CD4-positive, alpha-beta memory T cell (primary cell): ENCODE data around the gene SLC5A5. TPM values are rescaled to one million over a fixed set of nuclear protein-coding genes. Genes with fewer than 3 reads are reported as not detected.

ENCODE experiments used
- CTCF ChIA-PET: fragments of 350-600 bp; sonication (Branson Sonifier 250); formaldehyde crosslinking; loops from one replicate; lab custom pipeline; 2021; ENCODE audit warnings: inconsistent platforms; ENCODE audit not compliant: partially characterized antibody; lab: Charles Lee
- POLR2A ChIA-PET: fragments of 350-600 bp; sonication (Branson Sonifier 250); formaldehyde crosslinking; loops from one replicate; lab custom pipeline; 2021; ENCODE audit not compliant: partially characterized antibody; lab: Charles Lee
- DNase-seq, 5 donors: peaks; one replicate each; pipeline versions ENCODE4 v3.0.0 to v3.0.0-alpha.2; 2020 to 2022; ENCODE audit warnings: mixed read lengths in 1 of 5
- H3K27ac ChIP-seq: one replicate; pipeline ENCODE4 v1.7.0; 2013; ENCODE audit warnings: low read depth, low read length
- H3K27me3 ChIP-seq: 2 replicates; pipeline ENCODE4 v1.7.0; 2013; ENCODE audit warnings: mild to moderate bottlenecking, low read length, moderate library complexity; ENCODE audit not compliant: insufficient read depth
- H3K36me3 ChIP-seq: 2 replicates; pipeline ENCODE4 v1.7.0; 2013; ENCODE audit warnings: mild to moderate bottlenecking, low read length, moderate library complexity; ENCODE audit not compliant: insufficient read depth
- H3K4me1 ChIP-seq: 2 replicates; pipeline ENCODE4 v1.7.0; 2013; ENCODE audit warnings: mild to moderate bottlenecking, low read length, moderate library complexity; ENCODE audit not compliant: insufficient read depth
- H3K4me3 ChIP-seq, 2 donors: one replicate each; pipeline ENCODE4 v1.7.0; 2013; ENCODE audit warnings: low read length in 2 of 2, mild to moderate bottlenecking in 1 of 2
- H3K9me3 ChIP-seq, 2 donors: one replicate each; pipeline ENCODE4 v1.7.0; 2013; ENCODE audit warnings: low read length in 2 of 2, control low read depth in 1 of 2; ENCODE audit not compliant: control insufficient read depth in 1 of 2
- H3K27ac Mint-ChIP-seq, 7 donors: one replicate each; pipeline ENCODE4 v1.8.0; 2020 to 2021; ENCODE audit warnings: mixed read lengths in 7 of 7, mild to moderate bottlenecking in 6 of 7, inconsistent platforms in 3 of 7, moderate library complexity in 3 of 7
- H3K27me3 Mint-ChIP-seq, 2 donors: one replicate each; pipeline ENCODE4 v1.8.0; 2020 to 2021; ENCODE audit warnings: mixed read lengths in 2 of 2
- H3K36me3 Mint-ChIP-seq, 2 donors: one replicate each; pipeline ENCODE4 v1.8.0; 2020 to 2021; ENCODE audit warnings: mixed read lengths in 2 of 2, inconsistent platforms in 1 of 2, mild to moderate bottlenecking in 1 of 2
- H3K4me1 Mint-ChIP-seq, 4 donors: one replicate each; pipeline ENCODE4 v1.8.0; 2020 to 2021; ENCODE audit warnings: mixed read lengths in 4 of 4, mild to moderate bottlenecking in 1 of 4
- H3K4me3 Mint-ChIP-seq, 8 donors: one replicate each; pipeline ENCODE4 v1.8.0; 2020 to 2021; ENCODE audit warnings: mixed read lengths in 8 of 8, mild to moderate bottlenecking in 7 of 8, moderate library complexity in 6 of 8, inconsistent platforms in 3 of 8
- H3K9me3 Mint-ChIP-seq, 8 donors: one replicate each; pipeline ENCODE4 v1.8.0; 2020 to 2021; ENCODE audit warnings: mixed read lengths in 8 of 8, mild to moderate bottlenecking in 5 of 8, inconsistent platforms in 3 of 8, moderate library complexity in 1 of 8
- intact Hi-C: fragments of 100-400 bp; cut with micrococcal nuclease; formaldehyde crosslinking; loops from one replicate; pipeline ENCODE4 v1.15.1; 2023
- polyA plus RNA-seq, 2 donors: library from polyadenylated mRNA; unstranded; fragments of 300-500 nt; fragmentation: Illumina TruSeq; gene quantifications; one replicate each; pipeline ENCODE4 v1.2.3, GENCODE V29; 2021
- total RNA-seq, 2 experiments: library from RNA; stranded (reverse); gene quantifications; one replicate each; pipeline ENCODE4 v1.2.3, GENCODE V29; 2021

The SLC5A5 gene
- total and polyA plus RNA-seq, 4 experiments from 2014 or later: 0.92 to 2.9 (median 1.9) TPM

- no peak overlapping the region for H3K27ac Mint-ChIP-seq
- Histone ChIP-seq H3K36me3 (no peaks in the 10 kb centered on the region), H3K9me3 (no peaks in the 10 kb centered on the region), H3K27me3 (no peaks in the 10 kb centered on the region), H3K4me3 (no peak overlapping the region), H3K4me1 (no peaks in the 10 kb centered on the region), H3K27ac (no peak overlapping the region)
- H3K36me3 Mint-ChIP-seq: no peaks in the 10 kb centered on the region
- no peak for DNase-seq
- ChIA-PET CTCF (no interaction called here), POLR2A (no interaction called here)
- H3K4me1 Mint-ChIP-seq: no peaks in the 10 kb centered on the region
- H3K27me3 Mint-ChIP-seq: no peaks in the 10 kb centered on the region
- peaks cover 0 to 2% (median 0%) of the 10 kb centered on the region in 8 donors for H3K9me3 Mint-ChIP-seq
- no peak overlapping the region for H3K4me3 Mint-ChIP-seq
- intact Hi-C loops: no loop called here
Observed at GRCh38 chr19:17922138-17922537, 50.4 kb downstream of the SLC5A5 start.

DNA sequence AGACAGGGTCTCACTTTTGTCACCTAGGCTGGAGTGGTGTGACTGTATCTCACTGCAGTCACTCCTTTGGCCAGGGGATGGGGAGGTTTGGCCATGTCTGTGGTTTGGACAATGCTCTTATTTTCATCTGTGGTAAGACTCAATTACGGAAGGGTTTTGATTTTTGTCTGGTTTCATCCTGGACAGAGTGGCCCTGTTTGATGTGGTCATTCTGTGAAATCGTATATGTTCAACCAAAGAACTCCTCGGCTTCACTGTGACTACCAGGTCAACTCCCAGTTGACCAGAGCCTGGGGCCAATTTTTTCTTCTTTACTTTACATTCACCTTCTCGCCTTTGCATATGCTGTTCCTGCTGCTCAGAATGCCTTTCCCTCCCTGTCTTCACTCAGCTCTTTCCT is 54.3 kb downstream of the SLC5A5 start:
- Histone ChIP-seq H3K9me3 (no peaks in the 10 kb centered on the region), H3K4me1 (no peaks in the 10 kb centered on the region), H3K36me3 (no peaks in the 10 kb centered on the region), H3K27ac (no peak overlapping the region), H3K27me3 (no peaks in the 10 kb centered on the region), H3K4me3 (no peak overlapping the region)
- ChIA-PET CTCF (interaction anchor here (0.7 kb wide), 1 partner anchor 555 kb away, joined by 3 read pairs; no protein-coding TSS in a partner anchor), POLR2A (interaction anchor here (0.5 kb wide), 1 partner anchor 77 kb away, joined by 3 read pairs; no protein-coding TSS in a partner anchor)
- no peak for DNase-seq
- H3K4me1 Mint-ChIP-seq: no peaks in the 10 kb centered on the region
- no peaks in the 10 kb centered on the region for H3K9me3 Mint-ChIP-seq
- H3K27ac Mint-ChIP-seq: no peak overlapping the region
- H3K27me3 Mint-ChIP-seq: no peaks in the 10 kb centered on the region
- H3K36me3 Mint-ChIP-seq: no peaks in the 10 kb centered on the region
- H3K4me3 Mint-ChIP-seq: no peak overlapping the region
- intact Hi-C loops: no loop called here

GRCh38 chr19:17929056-17929455 is 57.3 kb downstream of the SLC5A5 start:
- Histone ChIP-seq H3K27ac (no peak overlapping the region), H3K27me3 (no peaks in the 10 kb centered on the region), H3K4me1 (peaks cover 19% of the 10 kb centered on the region), H3K36me3 (no peaks in the 10 kb centered on the region), H3K4me3 (no peak overlapping the region), H3K9me3 (no peaks in the 10 kb centered on the region)
- Mint-ChIP-seq H3K4me1 (peaks cover 7 to 22% (median 13%) of the 10 kb centered on the region in 4 donors), H3K27ac (peak overlapping the region in 1 of 7 donors; percentile 52), H3K4me3 (no peak overlapping the region), H3K9me3 (no peaks in the 10 kb centered on the region), H3K36me3 (peaks cover 0 to 8% of the 10 kb centered on the region in 2 donors), H3K27me3 (no peaks in the 10 kb centered on the region)
- intact Hi-C loops: no loop called here
- ChIA-PET POLR2A (interaction anchor here (7.9 kb wide), 1 partner anchor 71 kb away, joined by 340 read pairs; the partner anchor contains the start of gene RPL18A), CTCF (interaction anchor here (10.7 kb wide), 1 partner anchor 73 kb away, joined by 306 read pairs; the partner anchor contains the start of gene RPL18A)
- no peak for DNase-seq

DNA sequence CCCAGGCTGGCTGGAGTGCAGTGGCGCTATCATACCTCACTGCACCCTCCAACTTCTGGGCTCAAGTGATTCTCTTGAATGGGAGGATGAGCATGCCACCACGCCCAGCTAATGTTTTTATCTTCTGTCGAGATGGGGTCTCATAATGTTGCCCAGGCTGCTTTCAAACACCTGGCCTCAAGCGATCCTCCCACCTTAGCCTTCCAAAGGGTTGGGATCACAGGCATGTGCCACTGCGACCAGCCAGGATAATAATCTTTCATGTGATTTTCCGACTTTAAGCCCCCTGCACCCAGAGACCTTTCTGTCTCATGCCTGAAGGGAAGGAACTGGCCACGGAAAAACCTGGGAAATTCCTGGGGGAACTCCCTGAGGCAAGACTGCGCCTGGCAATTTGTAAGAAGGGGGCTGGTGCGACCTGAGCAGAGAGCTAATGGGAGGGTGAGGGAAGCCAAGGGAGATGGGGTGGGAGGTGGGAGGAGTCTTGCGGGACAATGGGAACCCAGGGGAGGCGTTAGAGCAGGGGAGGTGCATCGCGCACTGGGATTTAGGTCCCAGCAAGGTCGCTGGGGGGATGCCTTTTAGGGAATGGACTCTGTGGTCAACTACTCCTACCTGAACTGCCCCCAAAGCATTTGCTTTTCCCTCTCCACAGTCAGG is 59.9 kb downstream of the SLC5A5 start:
- H3K27ac Mint-ChIP-seq: peak overlapping the region in 4 of 7 donors; percentile 31 to 99 (median 76)
- no peaks in the 10 kb centered on the region for H3K36me3 ChIP-seq
- DNase-seq: no peak
- H3K4me1 ChIP-seq: peaks cover 19% of the 10 kb centered on the region
- peak overlapping the region in 6 of 8 donors; percentile 20 to 77 (median 57) for H3K4me3 Mint-ChIP-seq
- no peaks in the 10 kb centered on the region for H3K27me3 ChIP-seq
- H3K9me3 ChIP-seq: no peaks in the 10 kb centered on the region
- ChIA-PET POLR2A (interaction anchor here (0.6 to 7.9 kb wide), 16 partner anchors 12 to 349 kb away, joined by 3 to 340 read pairs (median 7); partner anchors contain the start of genes ARRDC2, IL12RB1, JUND and MPV17L2), CTCF (interaction anchor here (0.6 to 19.4 kb wide), 14 partner anchors 11 to 228 kb away, joined by 3 to 402 read pairs (median 6); partner anchors contain the start of genes JAK3, RPL18A and SLC5A5)
- no peaks in the 10 kb centered on the region for H3K27me3 Mint-ChIP-seq
- H3K4me3 ChIP-seq: no peak overlapping the region
- intact Hi-C loops: loop anchor here (1.0 to 5.0 kb wide), 3 partner anchors 57 to 419 kb away; partner anchors contain the start of gene PGLS
- no peak overlapping the region for H3K27ac ChIP-seq
- peaks cover 0 to 11% of the 10 kb centered on the region in 2 donors for H3K36me3 Mint-ChIP-seq
- H3K9me3 Mint-ChIP-seq: no peaks in the 10 kb centered on the region
- H3K4me1 Mint-ChIP-seq: peaks cover 7 to 24% (median 14%) of the 10 kb centered on the region in 4 donors

DNA sequence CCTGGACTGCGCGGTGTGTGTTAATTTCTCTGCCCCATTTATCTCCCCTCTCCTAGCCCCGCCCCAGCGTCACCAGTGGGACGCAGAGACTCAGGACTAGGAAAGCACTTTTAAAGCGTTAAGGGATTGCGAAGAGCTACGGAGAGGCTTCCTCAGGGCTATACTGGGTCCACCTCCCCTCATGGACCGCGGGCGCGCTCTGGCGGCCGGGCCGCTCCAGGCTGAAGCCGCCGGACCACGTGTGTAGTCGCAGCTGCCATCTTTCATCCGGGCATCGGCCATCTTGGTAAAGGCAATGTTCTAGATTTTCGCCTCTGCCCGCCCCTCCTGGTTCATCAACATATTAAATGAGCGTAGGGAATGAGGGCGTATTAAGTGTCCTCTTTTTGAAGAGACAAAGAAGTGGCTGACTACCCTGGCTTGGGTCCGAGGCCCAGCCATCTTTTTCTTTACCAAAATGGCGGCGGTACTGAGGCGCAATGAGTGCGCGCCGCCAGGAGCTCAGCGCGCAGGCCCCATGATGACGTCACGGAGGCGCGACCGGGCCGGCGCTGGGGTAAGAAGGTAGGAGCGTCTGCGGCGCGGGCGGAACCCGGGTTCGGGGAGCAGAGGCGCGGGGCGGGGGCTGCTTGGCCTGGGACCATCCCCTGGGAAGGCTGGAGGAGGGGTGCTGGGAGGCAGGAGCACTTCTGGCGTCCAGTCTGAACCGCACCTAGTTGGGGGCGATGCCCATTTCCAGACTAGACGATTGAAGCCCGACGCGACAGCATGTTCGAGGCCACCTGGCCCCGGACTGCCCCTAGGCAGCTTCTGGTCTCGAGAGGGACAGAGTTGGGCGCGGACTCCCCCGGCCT is 61.0 kb downstream of the SLC5A5 start, which contains the start of gene CCDC124:
Gene CCDC124 (plus strand): TSS at position 531 of the 854 bp plus-strand sequence. CDS start 3,406 bp downstream, outside the sequence.
- H3K36me3 Mint-ChIP-seq: peaks cover 0 to 15% of the 10 kb centered on the region in 2 donors
- no peaks in the 10 kb centered on the region for H3K27me3 ChIP-seq
- H3K4me1 ChIP-seq: peaks cover 19% of the 10 kb centered on the region
- peak; percentile 93 to 95 (median 95) for DNase-seq
- intact Hi-C loops: loop anchor here (1.0 to 5.0 kb wide), 4 partner anchors 15 to 420 kb away; partner anchors contain the start of gene PGLS
- peaks cover 7 to 24% (median 14%) of the 10 kb centered on the region in 4 donors for H3K4me1 Mint-ChIP-seq
- no peaks in the 10 kb centered on the region for H3K9me3 ChIP-seq
- peak within 1 kb of the TSS; percentile 89 to 98 (median 92) for H3K4me3 Mint-ChIP-seq
- ChIA-PET POLR2A (interaction anchor here (0.6 to 7.9 kb wide), 26 partner anchors 10 to 348 kb away, joined by 3 to 340 read pairs (median 5); partner anchors contain the start of genes ARRDC2, FCHO1, IL12RB1 and JAK3), CTCF (interaction anchor here (0.6 to 19.4 kb wide), 18 partner anchors 10 to 327 kb away, joined by 3 to 402 read pairs (median 4); partner anchors contain the start of genes JAK3, RPL18A and SLC5A5)
- H3K27ac Mint-ChIP-seq: peak within 1 kb of the TSS; percentile 92 to 99 (median 98)
- H3K4me3 ChIP-seq: peak within 1 kb of the TSS; percentile 63 to 73
- no peaks in the 10 kb centered on the region for H3K27me3 Mint-ChIP-seq
- H3K36me3 ChIP-seq: no peaks in the 10 kb centered on the region
- no peaks in the 10 kb centered on the region for H3K9me3 Mint-ChIP-seq
- H3K27ac ChIP-seq: peak within 1 kb of the TSS; percentile 96

- H3K27ac ChIP-seq: peak overlapping the region; percentile 96
- peaks cover 19% of the 10 kb centered on the region for H3K4me1 ChIP-seq
- H3K4me3 ChIP-seq: peak overlapping the region; percentile 63 to 73
- intact Hi-C loops: loop anchor here (1.0 to 5.0 kb wide), 3 partner anchors 14 to 421 kb away; partner anchors contain the start of gene PGLS
- H3K27ac Mint-ChIP-seq: peak overlapping the region; percentile 92 to 99 (median 98)
- peaks cover 2 to 20% of the 10 kb centered on the region in 2 donors for H3K36me3 Mint-ChIP-seq
- no peaks in the 10 kb centered on the region for H3K9me3 ChIP-seq
- peak overlapping the region; percentile 89 to 98 (median 92) for H3K4me3 Mint-ChIP-seq
- DNase-seq: no peak
- no peaks in the 10 kb centered on the region for H3K9me3 Mint-ChIP-seq
- H3K27me3 ChIP-seq: no peaks in the 10 kb centered on the region
- H3K4me1 Mint-ChIP-seq: peaks cover 9 to 24% (median 14%) of the 10 kb centered on the region in 4 donors
- no peaks in the 10 kb centered on the region for H3K36me3 ChIP-seq
- POLR2A ChIA-PET: interaction anchor here (0.6 to 7.9 kb wide), 22 partner anchors 9 to 347 kb away, joined by 3 to 340 read pairs (median 7); partner anchors contain the start of genes FCHO1, IL12RB1, JAK3 and JUND
- no peaks in the 10 kb centered on the region for H3K27me3 Mint-ChIP-seq
- CTCF ChIA-PET: interaction anchor here (0.8 to 19.4 kb wide), 17 partner anchors 9 to 328 kb away, joined by 3 to 402 read pairs (median 4); partner anchors contain the start of genes JAK3, RPL18A and SLC5A5
Observed at GRCh38 chr19:17933414-17934129, 61.8 kb downstream of the SLC5A5 start.
